OCI-LY1 (cell line): Measurements from ENCODE around the gene TOX2.

Experiments
- CTCF ChIP-seq: fragments of 200-600 bp; sonication (generic), shearing (Covaris generic); IDR thresholded peaks from 2 replicates; pipeline ENCODE4 v1.5.1; 2017; ENCODE audit warnings: mild to moderate bottlenecking, antibody characterized with exemption, low read length, moderate library complexity, mixed read lengths
- EZH2 ChIP-seq: fragments of 200-600 bp; sonication (generic), shearing (Covaris generic); IDR thresholded peaks from 2 replicates; pipeline ENCODE4 v1.8.0; 2017; ENCODE audit warnings: borderline replicate concordance, mixed run types, mild to moderate bottlenecking, antibody characterized with exemption, low read length, moderate library complexity, mixed read lengths

GRCh38 chr20:43995645-43996044 is 81.0 kb downstream of the TOX2 start:
- TF ChIP-seq CTCF (no peak), EZH2 (no peak)
